Sigmoid colon (tissue), 7 donors: ENCODE results near the gene JAKMIP3. TPM values are rescaled to one million over a fixed set of nuclear protein-coding genes. Genes with fewer than 3 reads are reported as not detected.

Experiments used
- DNase-seq: peaks from one replicate; pipeline ENCODE4 v3.0.0-alpha.2; 2019
- H3K27ac ChIP-seq, 4 donors: fragments of 200-600 bp; sonication (generic); one replicate each; pipeline ENCODE4 v1.5.1; 2016 to 2019; ENCODE audit warnings: mild to moderate bottlenecking in 1 of 4
- H3K27me3 ChIP-seq, 3 donors: fragments of 200-600 bp; sonication (generic); one replicate each; pipeline ENCODE4 v1.5.1; 2019; ENCODE audit warnings: mild to moderate bottlenecking in 1 of 3
- H3K36me3 ChIP-seq, 4 donors: fragments of 200-600 bp; sonication (generic); one replicate each; pipeline ENCODE4 v1.5.1; 2016 to 2019
- H3K4me1 ChIP-seq, 4 donors: fragments of 200-600 bp; sonication (generic); one replicate each; pipeline ENCODE4 v1.5.1; 2017 to 2019
- H3K4me3 ChIP-seq, 4 donors: fragments of 200-600 bp; sonication (generic); one replicate each; pipeline ENCODE4 v1.5.1; 2017 to 2019; ENCODE audit warnings: mild to moderate bottlenecking in 2 of 4, moderate library complexity in 1 of 4
- H3K9me3 ChIP-seq, 4 donors: fragments of 200-600 bp in 3 of 4; sonication (generic) in 3 of 4; one replicate each; pipeline versions ENCODE4 v1.5.1 to v1.6.1; 2013 to 2019
- CTCF ChIP-seq, 4 experiments: fragments of 450-650 bp in 3 of 4; fragments of 200-600 bp in 1 of 4; IDR thresholded peaks; one replicate each; pipeline ENCODE4 v1.5.1; 2016 to 2019; ENCODE audit warnings: antibody characterized with exemption in 4 of 4, mild to moderate bottlenecking in 3 of 4, moderate library complexity in 2 of 4
- EP300 ChIP-seq, 4 donors: sonication (generic); formaldehyde crosslinking; IDR thresholded peaks; one replicate each; pipeline ENCODE4 v1.6.1; 2017; ENCODE audit warnings: antibody characterized with exemption in 4 of 4
- POLR2A ChIP-seq, 2 donors: fragments of 450-650 bp; IDR thresholded peaks; one replicate each; pipeline ENCODE4 v1.6.1; 2016; ENCODE audit warnings: antibody characterized with exemption in 2 of 2, mild to moderate bottlenecking in 2 of 2, moderate library complexity in 2 of 2
- POLR2AphosphoS5 ChIP-seq, 4 donors: sonication (generic); formaldehyde crosslinking; IDR thresholded peaks; one replicate each; pipeline ENCODE4 v1.6.1; 2017; ENCODE audit warnings: antibody characterized with exemption in 4 of 4
- WGBS, 2 donors: extraction: QIAGEN DNeasy Blood & Tissue Kit; methylation state at CpG; one replicate each; pipeline ENCODE4 v1.1.7; 2013; 5-methylcytosine and 5-hydroxymethylcytosine counted together
- intact Hi-C: fragments of 100-400 bp; cut with DNase I; formaldehyde crosslinking; loops from one replicate; pipeline ENCODE4 v1.15.1; 2023
- polyA plus RNA-seq, 3 donors: library from polyadenylated mRNA; stranded (reverse); fragments of 200-250 nt; gene quantifications; one replicate each; pipeline ENCODE4 v1.2.3, GENCODE V29; 2013
- total RNA-seq, 4 donors: library from RNA; depleted of rRNA; stranded (reverse); fragments of >200 nt; gene quantifications; one replicate each; pipeline ENCODE4 v1.1.0, GENCODE V29; 2016
- donor health status: healthy with polysubstance abuse.
- donor health status: Bipolar disorder and iron deficiency.
- donor health status: healthy.

Gene JAKMIP3
- total and polyA plus RNA-seq, 7 donors: 0.22 to 3.0 (median 0.71) TPM; not detected in 2

- no peak for TF ChIP-seq POLR2AphosphoS5 (IDR thresholded peaks at IDR 0.05)
- no peak for TF ChIP-seq EP300 (IDR thresholded peaks at IDR 0.05)
- TF ChIP-seq POLR2A (IDR thresholded peaks at IDR 0.05): no peak
- no peak for TF ChIP-seq CTCF (IDR thresholded peaks at IDR 0.05)
- no peak for DNase-seq
- 86 to 88% methylated on average over 24 of the region's 24 CpGs for WGBS, 2 donors
- intact Hi-C loops: loop anchor here (2.0 to 5.0 kb wide), 2 partner anchors 24 to 83 kb away; partner anchors contain the start of gene BNIP3
- Histone ChIP-seq H3K4me1 (peaks cover 0 to 28% (median 21%) of the 10 kb centered on the region in 4 donors), H3K27ac (peak overlapping the region; percentile 79 to 93 (median 86)), H3K9me3 (no peaks in the 10 kb centered on the region), H3K27me3 (no peaks in the 10 kb centered on the region), H3K36me3 (no peaks in the 10 kb centered on the region), H3K4me3 (peak overlapping the region; percentile 26 to 57 (median 48))
These were observed 842 bp upstream of the JAKMIP3 start for GRCh38 chr10:132064771-132065437.

- Histone ChIP-seq H3K36me3 (no peaks in the 10 kb centered on the region), H3K27me3 (no peaks in the 10 kb centered on the region), H3K4me1 (peaks cover 0 to 28% (median 21%) of the 10 kb centered on the region in 4 donors), H3K4me3 (peak overlapping the region; percentile 26 to 57 (median 48)), H3K9me3 (no peaks in the 10 kb centered on the region), H3K27ac (peak overlapping the region; percentile 79 to 93 (median 86))
- WGBS, 2 donors: 40 to 53% methylated on average over 15 of the region's 15 CpGs
- intact Hi-C loops: loop anchor here (5.0 kb wide), 1 partner anchor 84 kb away; the partner anchor contains the start of gene BNIP3
- TF ChIP-seq EP300 (IDR thresholded peaks at IDR 0.05) (no peak), CTCF (IDR thresholded peaks at IDR 0.05) (no peak), POLR2AphosphoS5 (IDR thresholded peaks at IDR 0.05) (no peak), POLR2A (IDR thresholded peaks at IDR 0.05) (no peak)
- no peak for DNase-seq
These were observed 440 bp downstream of the JAKMIP3 start for GRCh38 chr10:132066186-132066585.

- intact Hi-C loops: loop anchor here (5.0 kb wide), 1 partner anchor 85 kb away; the partner anchor contains the start of gene BNIP3
- TF ChIP-seq POLR2AphosphoS5 (IDR thresholded peaks at IDR 0.05) (no peak), POLR2A (IDR thresholded peaks at IDR 0.05) (no peak), EP300 (IDR thresholded peaks at IDR 0.05) (no peak), CTCF (IDR thresholded peaks at IDR 0.05) (no peak)
- WGBS, 2 donors: 89 to 90% methylated on average over 13 of the region's 13 CpGs
- peak overlapping the region in 2 of 4 donors; percentile 52 to 57 for H3K4me3 ChIP-seq
- H3K4me1 ChIP-seq: peaks cover 0 to 28% (median 21%) of the 10 kb centered on the region in 4 donors
- no peak for DNase-seq
- no peaks in the 10 kb centered on the region for H3K27me3 ChIP-seq
- H3K9me3 ChIP-seq: no peaks in the 10 kb centered on the region
- H3K27ac ChIP-seq: peak overlapping the region in 3 of 4 donors; percentile 79 to 93 (median 85)
- H3K36me3 ChIP-seq: no peaks in the 10 kb centered on the region
These were observed 1.1 kb downstream of the JAKMIP3 start for GRCh38 chr10:132066812-132067211.

GRCh38 chr10:132068431-132069121 is 2.8 kb downstream of the JAKMIP3 start:
- no peaks in the 10 kb centered on the region for H3K36me3 ChIP-seq

More at GRCh38 chr10:132068431-132069121, 2.8 kb downstream of the JAKMIP3 start:
- no peak for DNase-seq
- Histone ChIP-seq H3K9me3 (no peaks in the 10 kb centered on the region), H3K4me3 (no peak overlapping the region), H3K27me3 (no peaks in the 10 kb centered on the region), H3K27ac (no peak overlapping the region), H3K4me1 (peaks cover 0 to 28% (median 21%) of the 10 kb centered on the region in 4 donors)
- WGBS, 2 donors: 93 to 94% methylated on average over 13 of the region's 13 CpGs
- no peak for TF ChIP-seq POLR2A (IDR thresholded peaks at IDR 0.05)
- no peak for TF ChIP-seq CTCF (IDR thresholded peaks at IDR 0.05)
- no peak for TF ChIP-seq EP300 (IDR thresholded peaks at IDR 0.05)
- TF ChIP-seq POLR2AphosphoS5 (IDR thresholded peaks at IDR 0.05): no peak
- intact Hi-C loops: loop anchor here (5.0 kb wide), 1 partner anchor 86 kb away; the partner anchor contains the start of gene BNIP3
